ENCODE measurements around the gene SLC2A6.

DNA sequence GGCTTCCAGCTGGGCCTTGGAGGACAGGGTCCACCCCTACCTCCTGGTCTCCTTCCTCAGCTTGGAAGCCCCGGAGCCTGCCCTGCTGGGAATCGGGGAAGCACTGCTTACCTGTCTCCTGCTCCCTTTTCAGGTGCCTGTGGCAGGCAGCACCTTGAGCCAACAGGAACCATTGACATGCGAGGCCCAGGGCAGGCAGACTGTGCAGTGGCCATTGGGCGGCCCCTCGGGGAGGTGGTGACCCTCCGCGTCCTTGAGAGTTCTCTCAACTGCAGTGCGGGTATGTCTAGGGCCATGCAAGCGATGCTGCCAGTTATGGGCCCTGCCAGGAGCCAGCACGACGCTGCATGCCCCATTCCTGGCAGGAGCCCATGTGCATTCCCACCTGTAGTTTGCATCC is 23.0 kb downstream of the SLC2A6 start:
- TF ChIP-seq CTCF (IDR thresholded peaks at IDR 0.05; ENCODE audit: poor library complexity), result no peak
- no peak for TF ChIP-seq EZH2 (IDR thresholded peaks at IDR 0.05; ENCODE audit: borderline replicate concordance)
- no peak for TF ChIP-seq EZH2phosphoT487 (IDR thresholded peaks at IDR 0.05; ENCODE audit: low read depth, severe bottlenecking, unreplicated experiment)
